Stimulated activated CD4-positive, alpha-beta T cell treated with anti-CD3 and anti-CD28 coated beads, Interleukin-1b, Interleukin-23, amount 100 ng/mL, for 48 hours (primary cell): Measurements from ENCODE around the gene CDH4.
"Not testable (repeated sequence)": the region's sequence is repeated elsewhere in the genome, so short reads cannot be mapped to it uniquely, and the experiment has no call there.

ENCODE experiments used
- DNase-seq: peaks from one replicate; pipeline ENCODE4 v3.0.0-alpha.2; 2020

Gene CDH4

GRCh38 chr20:61253640-61254511 is 1.8 kb downstream of the CDH4 start:
- DNase-seq = no peak

- no peak for DNase-seq
These were observed 3.0 kb downstream of the CDH4 start for GRCh38 chr20:61254881-61255626.

GRCh38 chr20:61256365-61256764 is 4.3 kb downstream of the CDH4 start:
- DNase-seq = no peak

GRCh38 chr20:61256824-61257223 is 4.8 kb downstream of the CDH4 start:
- no peak for DNase-seq

- no peak for DNase-seq
These were observed 5.5 kb downstream of the CDH4 start for GRCh38 chr20:61257611-61258010.

- no peak for DNase-seq
These were observed 7.7 kb downstream of the CDH4 start for GRCh38 chr20:61259741-61260140.

- DNase-seq = no peak
These were observed 8.8 kb downstream of the CDH4 start for GRCh38 chr20:61260905-61261304.

GRCh38 chr20:61262036-61262435 is 10.0 kb downstream of the CDH4 start:
- DNase-seq = no peak

GRCh38 chr20:61262514-61262913 is 10.5 kb downstream of the CDH4 start:
- no peak for DNase-seq

- DNase-seq = peak; percentile 27
These were observed 11.1 kb downstream of the CDH4 start for GRCh38 chr20:61263084-61263695.

GRCh38 chr20:61263938-61264337 is 11.9 kb downstream of the CDH4 start:
- no peak for DNase-seq

GRCh38 chr20:61267241-61267640 is 15.2 kb downstream of the CDH4 start:
- DNase-seq = no peak

GRCh38 chr20:61268024-61268423 is 16.0 kb downstream of the CDH4 start:
- no peak for DNase-seq

GRCh38 chr20:61271312-61272231 is 19.5 kb downstream of the CDH4 start:
- DNase-seq = no peak

GRCh38 chr20:61273024-61273423 is 21.0 kb downstream of the CDH4 start:
- DNase-seq = not testable (repeated sequence)

- DNase-seq = not testable (repeated sequence)
These were observed 21.6 kb downstream of the CDH4 start for GRCh38 chr20:61273666-61274065.

GRCh38 chr20:61274326-61274725 is 22.3 kb downstream of the CDH4 start:
- no peak for DNase-seq

GRCh38 chr20:61278296-61278695 is 26.2 kb downstream of the CDH4 start:
- DNase-seq = no peak

GRCh38 chr20:61279621-61280150 is 27.6 kb downstream of the CDH4 start:
- DNase-seq = no peak

- DNase-seq = no peak
These were observed 28.3 kb downstream of the CDH4 start for GRCh38 chr20:61280217-61280980.

GRCh38 chr20:61281286-61281795 is 29.3 kb downstream of the CDH4 start:
- no peak for DNase-seq
